GM23338 (cell line): ENCODE measurements around the gene TTC6. TPM values are rescaled to one million over a fixed set of nuclear protein-coding genes. Genes with fewer than 3 reads are reported as not detected.
A peak's percentile ranks its signal among the peaks of the same experiment; 100 is the strongest.

Experiments
- ATAC-seq: fragments of 200-7000 bp; cut with Tn5 transposase; 3 replicates; pipeline ENCODE4 v1.9.1; 2020
- DNase-seq: peaks from one replicate; pipeline ENCODE4 v3.0.0-alpha.2; 2015; ENCODE audit warnings: low spot score
- H2AFZ ChIP-seq: fragments of 200-600 bp; sonication (generic); 2 replicates; pipeline ENCODE4 v1.8.0; 2016; ENCODE audit warnings: antibody characterized with exemption, mild to moderate bottlenecking, moderate library complexity
- H3F3A ChIP-seq: fragments of 200-600 bp; sonication (generic); replicated peaks from 2 replicates; pipeline ENCODE4 v1.8.0; 2017; ENCODE audit warnings: antibody characterized with exemption, mixed run types, low read depth
- H3K27ac ChIP-seq: fragments of 200-600 bp; sonication (generic); 2 replicates; pipeline ENCODE4 v1.6.1; 2016; ENCODE audit warnings: low read depth
- H3K27me3 ChIP-seq: fragments of 200-600 bp; sonication (generic); 2 replicates; pipeline ENCODE4 v1.8.0; 2016; ENCODE audit warnings: mild to moderate bottlenecking, mixed run types, moderate library complexity; ENCODE audit not compliant: insufficient read depth
- H3K36me3 ChIP-seq: fragments of 200-600 bp; sonication (generic); 2 replicates; pipeline ENCODE4 v1.8.0; 2016; ENCODE audit warnings: mild to moderate bottlenecking; ENCODE audit not compliant: insufficient read depth
- H3K4me1 ChIP-seq: fragments of 200-600 bp; sonication (generic); 2 replicates; pipeline ENCODE4 v1.8.0; 2016; ENCODE audit warnings: mild to moderate bottlenecking, moderate library complexity; ENCODE audit not compliant: insufficient read depth
- H3K4me2 ChIP-seq: fragments of 200-600 bp; sonication (generic); 2 replicates; pipeline ENCODE4 v1.7.1; 2017; ENCODE audit warnings: mixed run types
- H3K4me3 ChIP-seq: fragments of 200-600 bp; sonication (generic); 2 replicates; pipeline ENCODE4 v1.6.1; 2016; ENCODE audit warnings: mixed run types
- H3K79me2 ChIP-seq: fragments of 200-600 bp; sonication (generic); replicated peaks from 2 replicates; pipeline ENCODE4 v1.8.0; 2017; ENCODE audit warnings: mild to moderate bottlenecking; ENCODE audit not compliant: insufficient read depth
- H3K9me2 ChIP-seq: fragments of 200-600 bp; sonication (generic); 2 replicates; pipeline ENCODE4 v1.8.0; 2017; ENCODE audit not compliant: insufficient read depth
- H4K20me1 ChIP-seq: fragments of 200-600 bp; sonication (generic); replicated peaks from 2 replicates; pipeline ENCODE4 v1.8.0; 2017; ENCODE audit warnings: mild to moderate bottlenecking; ENCODE audit not compliant: insufficient read depth
- H3K27ac Mint-ChIP-seq: 2 replicates; pipeline ENCODE4 v1.8.0; 2020; ENCODE audit warnings: inconsistent platforms, mild to moderate bottlenecking, moderate library complexity, mixed read lengths
- H3K27me3 Mint-ChIP-seq: 3 replicates; pipeline ENCODE4 v1.8.0; 2022; ENCODE audit warnings: low read depth, mild to moderate bottlenecking, moderate library complexity, mixed read lengths, inconsistent platforms; ENCODE audit not compliant: insufficient read depth, poor library complexity
- H3K36me3 Mint-ChIP-seq: 3 replicates; pipeline ENCODE4 v1.8.0; 2021; ENCODE audit warnings: low read depth, mild to moderate bottlenecking, inconsistent platforms, moderate library complexity, mixed read lengths
- H3K4me1 Mint-ChIP-seq: 3 replicates; pipeline ENCODE4 v1.8.0; 2020; ENCODE audit warnings: mild to moderate bottlenecking, inconsistent platforms, mixed read lengths
- H3K4me3 Mint-ChIP-seq: 3 replicates; pipeline ENCODE4 v1.8.0; 2021; ENCODE audit warnings: moderate library complexity, mild to moderate bottlenecking, inconsistent platforms, mixed read lengths
- H3K9me3 Mint-ChIP-seq: 3 replicates; pipeline ENCODE4 v1.8.0; 2020; ENCODE audit warnings: moderate library complexity, mild to moderate bottlenecking, inconsistent platforms, mixed read lengths
- CREB1 ChIP-seq: fragments of 250-450 bp; sonication (Bioruptor Pico); IDR thresholded peaks from 2 replicates; pipeline ENCODE4 v1.5.0; 2020; ENCODE audit warnings: low read depth, mild to moderate bottlenecking, moderate library complexity
- EZH2 ChIP-seq: fragments of 200-600 bp; sonication (generic); IDR thresholded peaks from one replicate; pipeline ENCODE4 v1.8.0; 2017; ENCODE audit warnings: antibody characterized with exemption, mild to moderate bottlenecking, low read depth; ENCODE audit not compliant: unreplicated experiment
- JUNB ChIP-seq: IDR thresholded peaks from one replicate; pipeline ENCODE4 v1.6.1; 2016; ENCODE audit warnings: antibody characterized with exemption; ENCODE audit not compliant: unreplicated experiment
- NANOG ChIP-seq: IDR thresholded peaks from 2 replicates; pipeline ENCODE4 v1.6.1; 2016; ENCODE audit warnings: antibody characterized with exemption, borderline replicate concordance
- POLR2AphosphoS5 ChIP-seq: IDR thresholded peaks from 2 replicates; pipeline ENCODE4 v1.6.1; 2016; ENCODE audit warnings: antibody characterized with exemption, low read depth
- STAT1 ChIP-seq: IDR thresholded peaks from one replicate; pipeline ENCODE4 v1.6.1; 2016; ENCODE audit warnings: antibody characterized with exemption; ENCODE audit not compliant: unreplicated experiment
- ZNF114 ChIP-seq: fragments of 250-450 bp; sonication (Bioruptor Pico); IDR thresholded peaks from 2 replicates; pipeline ENCODE4 v1.5.0; 2020; ENCODE audit warnings: mild to moderate bottlenecking, moderate library complexity
- ZNF462 ChIP-seq: fragments of 250-450 bp; sonication (Bioruptor Pico); IDR thresholded peaks from 2 replicates; pipeline ENCODE4 v1.5.0; 2020; ENCODE audit warnings: mild to moderate bottlenecking, moderate library complexity
- polyA plus RNA-seq: library from polyadenylated mRNA; unstranded; fragments of >200 nt; fragmentation: Nextera tagmentation; extraction: Ambion mirVana; gene quantifications from 2 replicates; pipeline ENCODE4 v1.2.1, GENCODE V29; 2016
- total RNA-seq: library from RNA; depleted of rRNA; stranded (reverse); fragments of >200 nt; shearing (Covaris generic); gene quantifications from 2 replicates; pipeline ENCODE4 v1.2.3, GENCODE V29; 2014

Gene TTC6
- total and polyA plus RNA-seq, 2 experiments from 2014 or later: 0.31 TPM; not detected in 1

DNA sequence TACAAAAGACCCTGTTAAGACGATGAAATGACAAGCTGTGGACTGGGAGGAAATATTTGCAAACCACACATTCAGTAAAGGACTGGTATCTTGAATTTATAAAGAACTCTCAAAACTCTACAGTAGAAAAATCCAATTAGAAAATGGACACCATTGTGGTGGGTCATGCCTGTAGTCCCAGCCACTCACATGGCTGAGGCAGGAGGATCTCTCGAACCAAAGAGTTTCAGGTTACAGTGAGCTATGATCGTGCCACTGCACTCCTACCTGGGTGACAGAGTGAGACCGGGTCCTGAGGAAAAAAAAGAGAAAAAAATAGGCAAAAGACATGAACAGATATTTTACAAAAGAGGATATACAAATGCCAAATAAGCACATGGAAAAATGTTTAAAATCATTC lies 41.9 kb downstream of the TTC6 start:
- H3K4me1 Mint-ChIP-seq: no peaks in the 10 kb centered on the region
- no peak for TF ChIP-seq ZNF462 (CRISPR knock-in tag)
- Histone ChIP-seq H3K4me3 (no peak overlapping the region), H3K27me3 (no peaks in the 10 kb centered on the region), H3K9me2 (no peaks in the 10 kb centered on the region), H3F3A (no peaks in the 10 kb centered on the region), H3K4me2 (no peak overlapping the region), H3K4me1 (no peaks in the 10 kb centered on the region), H3K27ac (no peak overlapping the region), H3K79me2 (no peaks in the 10 kb centered on the region), H4K20me1 (no peaks in the 10 kb centered on the region), H3K36me3 (no peaks in the 10 kb centered on the region), H2AFZ (peak overlapping the region; percentile 89; the same call in 1 of the 2 replicates)
- H3K36me3 Mint-ChIP-seq: no peaks in the 10 kb centered on the region
- ATAC-seq (peak; percentile 41; the same call in 2 of the 3 replicates), DNase-seq (peak; percentile 15)
- H3K27me3 Mint-ChIP-seq: no peaks in the 10 kb centered on the region
- H3K27ac Mint-ChIP-seq: no peak overlapping the region
- H3K4me3 Mint-ChIP-seq: no peak overlapping the region
- H3K9me3 Mint-ChIP-seq: no peaks in the 10 kb centered on the region

DNA sequence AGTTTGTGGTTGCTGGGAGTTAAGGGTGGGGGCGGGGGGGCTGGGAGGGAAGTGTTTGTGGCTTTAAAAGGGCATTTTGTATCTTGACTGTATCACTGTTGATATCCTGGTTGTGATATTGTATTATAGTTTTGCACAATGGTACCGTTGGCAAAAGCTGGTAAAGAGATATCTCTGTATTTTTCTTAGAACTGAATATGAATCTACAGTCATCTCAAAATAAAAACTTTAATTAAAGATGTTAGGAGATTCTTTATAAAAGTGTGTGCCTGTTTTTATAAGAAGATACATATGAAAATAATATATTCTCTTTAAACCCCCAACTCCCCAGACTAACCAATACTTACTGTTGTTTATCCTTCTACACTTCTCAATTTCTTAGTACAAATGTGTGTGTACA lies 43.2 kb downstream of the TTC6 start:
- Mint-ChIP-seq H3K36me3 (no peaks in the 10 kb centered on the region), H3K4me1 (no peaks in the 10 kb centered on the region), H3K27me3 (no peaks in the 10 kb centered on the region), H3K4me3 (no peak overlapping the region), H3K9me3 (no peaks in the 10 kb centered on the region), H3K27ac (no peak overlapping the region)
- Histone ChIP-seq H3K9me2 (no peaks in the 10 kb centered on the region), H3K4me2 (no peak overlapping the region), H4K20me1 (no peaks in the 10 kb centered on the region), H3K4me1 (no peaks in the 10 kb centered on the region), H3K4me3 (no peak overlapping the region), H2AFZ (no peak overlapping the region), H3K36me3 (no peaks in the 10 kb centered on the region), H3K27ac (no peak overlapping the region), H3F3A (no peaks in the 10 kb centered on the region), H3K79me2 (no peaks in the 10 kb centered on the region), H3K27me3 (no peaks in the 10 kb centered on the region)
- ATAC-seq (no peak), DNase-seq (no peak)
- TF ChIP-seq ZNF114 (CRISPR knock-in tag): no peak
- TF ChIP-seq NANOG: no peak
- TF ChIP-seq JUNB: no peak
- TF ChIP-seq POLR2AphosphoS5: no peak
- TF ChIP-seq STAT1: no peak
- TF ChIP-seq EZH2: no peak
- TF ChIP-seq ZNF462 (CRISPR knock-in tag): no peak
- TF ChIP-seq CREB1 (CRISPR knock-in tag): no peak
